Measurements from ENCODE around the gene KREMEN2.
A peak's percentile ranks its signal among the peaks of the same experiment; 100 is the strongest.

The KREMEN2 gene

DNA sequence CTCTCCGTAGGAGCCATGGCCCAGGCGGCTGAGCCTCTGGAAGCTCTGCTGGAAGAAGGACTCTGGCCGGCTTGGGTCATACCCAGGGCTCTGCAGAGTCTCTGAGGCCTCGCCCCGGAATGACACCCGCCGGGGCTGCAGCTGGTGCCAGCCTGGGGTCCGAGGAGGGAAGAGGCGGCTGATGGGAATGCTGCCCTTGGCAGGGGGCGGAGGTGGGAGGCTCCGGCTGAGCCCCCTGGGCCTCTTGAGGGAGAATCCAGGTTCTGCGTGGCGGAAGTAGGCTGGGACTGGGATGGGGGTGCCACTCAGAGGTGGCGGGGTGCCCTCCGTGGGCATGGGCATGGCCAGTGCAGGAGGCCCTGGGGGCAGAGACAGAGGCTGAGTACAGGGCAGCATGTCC is 12.6 kb downstream of the KREMEN2 start:
- TF ChIP-seq, protein P1, sequence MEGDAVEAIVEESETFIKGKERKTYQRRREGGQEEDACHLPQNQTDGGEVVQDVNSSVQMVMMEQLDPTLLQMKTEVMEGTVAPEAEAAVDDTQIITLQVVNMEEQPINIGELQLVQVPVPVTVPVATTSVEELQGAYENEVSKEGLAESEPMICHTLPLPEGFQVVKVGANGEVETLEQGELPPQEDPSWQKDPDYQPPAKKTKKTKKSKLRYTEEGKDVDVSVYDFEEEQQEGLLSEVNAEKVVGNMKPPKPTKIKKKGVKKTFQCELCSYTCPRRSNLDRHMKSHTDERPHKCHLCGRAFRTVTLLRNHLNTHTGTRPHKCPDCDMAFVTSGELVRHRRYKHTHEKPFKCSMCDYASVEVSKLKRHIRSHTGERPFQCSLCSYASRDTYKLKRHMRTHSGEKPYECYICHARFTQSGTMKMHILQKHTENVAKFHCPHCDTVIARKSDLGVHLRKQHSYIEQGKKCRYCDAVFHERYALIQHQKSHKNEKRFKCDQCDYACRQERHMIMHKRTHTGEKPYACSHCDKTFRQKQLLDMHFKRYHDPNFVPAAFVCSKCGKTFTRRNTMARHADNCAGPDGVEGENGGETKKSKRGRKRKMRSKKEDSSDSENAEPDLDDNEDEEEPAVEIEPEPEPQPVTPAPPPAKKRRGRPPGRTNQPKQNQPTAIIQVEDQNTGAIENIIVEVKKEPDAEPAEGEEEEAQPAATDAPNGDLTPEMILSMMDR (conservative IDR thresholded peaks at IDR 0.05), result no peak
- peak overlapping the region; percentile 80 for H3K27ac ChIP-seq

DNA sequence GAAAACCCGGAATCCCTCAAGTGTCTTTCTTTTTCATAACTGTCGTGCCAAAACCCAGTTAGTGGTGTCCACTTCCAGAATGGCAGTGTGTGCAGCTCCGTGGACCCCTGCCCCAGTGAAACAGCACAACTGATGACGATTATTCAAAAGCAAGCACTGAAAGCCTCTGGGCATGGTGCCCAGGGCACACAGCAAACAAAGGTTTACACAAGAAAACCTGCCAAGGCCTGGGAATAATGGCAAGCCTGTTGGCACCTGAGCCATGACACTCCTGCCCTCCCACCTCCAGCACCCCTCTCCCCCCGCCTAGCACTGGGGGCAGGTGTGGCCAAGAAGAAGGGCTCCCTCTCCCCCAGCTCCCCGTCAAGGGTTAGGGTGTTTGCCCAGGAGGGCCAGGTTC is 13.4 kb downstream of the KREMEN2 start:
- TF ChIP-seq, protein P1 (conservative IDR thresholded peaks at IDR 0.05), result no peak
- H3K27ac ChIP-seq, result peak overlapping the region; percentile 80

DNA sequence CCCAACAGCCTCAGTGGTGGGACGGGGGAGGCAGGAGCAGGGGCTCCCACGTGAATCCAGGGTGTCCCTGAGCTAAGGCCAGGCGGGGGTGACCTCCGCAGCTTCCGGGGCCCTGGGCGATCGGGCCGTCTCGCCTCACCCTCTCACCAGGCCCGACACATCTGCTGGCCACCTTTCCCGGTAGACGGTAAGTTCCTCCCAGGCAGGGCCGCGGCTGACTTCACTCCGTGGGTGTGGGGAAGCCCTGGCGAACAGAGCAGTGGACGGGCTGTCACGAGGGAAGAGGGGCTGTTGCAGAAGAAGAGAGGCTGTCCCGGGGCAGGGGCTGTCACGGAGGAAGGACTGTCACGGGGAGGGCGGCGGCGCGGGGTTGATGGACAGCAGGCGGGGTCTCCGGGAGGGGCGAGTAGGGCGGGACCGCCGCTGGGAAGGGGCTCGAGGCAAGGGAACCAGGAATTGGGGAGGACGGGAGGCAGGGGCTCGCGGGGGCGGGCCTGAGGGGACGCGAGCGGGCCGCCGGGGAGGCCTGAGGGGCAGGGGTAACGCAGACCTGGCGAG is 15.7 kb downstream of the KREMEN2 start:
- peak overlapping the region; percentile 75; the same call in 1 of the 2 replicates for H3K27ac ChIP-seq

DNA sequence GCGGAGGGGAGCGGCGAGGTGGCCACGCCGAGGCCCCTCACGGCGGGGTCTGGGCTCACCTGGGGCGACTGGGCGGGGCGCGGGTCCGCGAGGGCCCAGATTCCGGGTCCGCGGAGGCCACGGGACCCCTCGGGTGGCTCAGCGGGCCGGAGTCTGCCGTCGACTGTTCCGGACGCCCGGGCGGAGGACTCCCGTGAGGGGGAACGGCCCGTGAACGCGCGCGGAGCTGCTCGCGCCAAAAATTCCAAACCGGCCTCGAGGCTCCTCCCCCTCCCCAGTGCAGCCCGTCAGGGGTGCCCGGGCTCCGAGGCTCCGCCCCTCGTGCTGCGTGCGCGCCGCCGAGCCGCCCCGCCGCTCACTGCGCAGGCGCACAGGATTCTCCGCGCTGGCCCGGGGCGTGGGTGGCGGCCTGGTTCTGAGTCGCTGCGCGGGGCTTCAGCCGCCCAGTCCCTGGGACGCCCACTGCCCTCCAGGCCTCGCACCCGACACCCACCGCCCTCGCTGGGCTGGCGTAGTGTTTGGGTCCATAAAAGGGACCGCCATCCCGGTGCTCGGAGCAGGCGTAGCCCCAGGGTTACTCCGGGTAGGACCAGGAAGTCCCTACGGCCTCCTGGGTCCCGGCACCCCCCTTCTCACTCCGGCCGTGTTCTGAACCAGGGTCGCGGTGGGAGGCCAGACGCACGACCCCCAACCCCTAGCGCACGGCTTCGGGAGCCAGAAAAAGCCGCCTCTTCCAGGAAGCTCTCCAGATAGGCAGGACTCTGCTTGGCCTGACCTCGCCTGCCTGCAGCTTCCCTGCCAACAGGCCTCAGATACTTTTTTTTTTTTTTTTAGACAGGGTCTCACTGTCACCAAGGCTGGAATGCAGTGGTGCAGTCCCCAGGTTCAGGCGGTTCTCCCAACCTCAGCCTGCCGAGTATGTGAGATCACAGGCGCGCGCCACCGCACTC is 16.4 kb downstream of the KREMEN2 start, which contains the start of gene PKMYT1:
Gene PKMYT1 (minus strand): TSS at position 220 of the 950 bp plus-strand sequence. CDS start 789 bp downstream, outside the sequence.
- TF ChIP-seq, protein P1 (conservative IDR thresholded peaks at IDR 0.05), result no peak
- H3K27ac ChIP-seq, result peak within 1 kb of the TSS; percentile 75

More for the DNA sequence above, 15.7 kb downstream of the KREMEN2 start:
- TF ChIP-seq, protein P1 (conservative IDR thresholded peaks at IDR 0.05), result no peak

DNA sequence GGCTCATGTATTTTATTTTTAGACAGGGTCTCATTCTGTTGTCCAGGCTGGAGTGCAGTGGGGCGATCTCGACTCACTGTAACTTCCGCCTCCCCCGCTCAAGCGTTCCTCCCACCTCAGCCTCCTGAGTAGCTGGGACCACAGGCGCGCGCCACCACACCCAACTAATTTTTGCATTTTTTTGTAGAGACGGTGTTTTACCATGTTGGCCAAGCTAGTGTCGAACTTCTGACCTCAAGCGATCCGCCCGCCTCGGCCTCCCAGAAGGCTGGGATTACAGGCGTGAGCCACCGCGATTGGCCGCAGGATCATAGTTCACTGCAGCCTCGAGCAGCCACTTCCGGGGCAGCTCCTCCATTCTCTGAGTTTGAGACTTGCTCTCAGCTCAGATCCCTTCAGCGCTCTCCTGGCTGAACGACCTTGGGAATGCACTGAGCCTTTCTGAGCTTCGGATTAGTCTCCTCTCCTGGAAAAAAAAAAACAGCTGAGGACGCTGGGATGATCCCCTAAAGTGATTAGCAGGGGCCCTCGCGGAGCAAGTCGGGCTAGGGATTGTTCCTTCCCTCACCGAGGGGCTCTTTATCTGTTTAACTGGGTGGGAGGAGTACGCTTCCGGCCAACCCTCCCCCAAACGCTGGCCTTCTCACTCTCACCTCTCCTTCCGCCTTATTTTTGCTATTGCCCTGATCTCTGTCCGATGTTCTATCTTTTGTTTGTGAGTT is 17.3 kb downstream of the KREMEN2 start:
- peak overlapping the region; percentile 75 for H3K27ac ChIP-seq
- TF ChIP-seq, protein P1 (conservative IDR thresholded peaks at IDR 0.05), result no peak

DNA sequence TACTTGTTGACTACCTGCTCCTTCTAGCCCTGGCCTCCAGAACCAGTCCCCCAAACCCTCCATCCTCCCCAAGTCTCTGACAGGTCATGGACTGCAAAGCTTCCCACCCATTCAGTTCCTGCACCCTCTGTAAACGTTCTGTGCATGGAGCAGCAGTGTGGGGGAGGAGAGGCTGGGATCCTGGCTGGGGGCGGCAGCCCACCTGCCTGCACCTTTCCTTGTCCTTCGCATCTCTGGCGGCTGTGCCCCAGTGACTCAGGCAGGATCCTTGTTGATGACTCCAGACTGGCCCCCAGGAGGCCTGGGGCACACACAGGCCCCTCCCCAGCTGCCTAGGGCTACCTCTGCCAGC is 17.8 kb downstream of the KREMEN2 start:
- no peak overlapping the region for H3K27ac ChIP-seq

More for the DNA sequence above, 17.8 kb downstream of the KREMEN2 start:
- TF ChIP-seq, protein P1 (conservative IDR thresholded peaks at IDR 0.05), result no peak
